H1 (cell line): ENCODE data around the gene PCCA. TPM values are rescaled to one million over a fixed set of nuclear protein-coding genes. Genes with fewer than 3 reads are reported as not detected.

Experiments used
- ASH2L ChIP-seq: fragments of 200-600, 300-600 bp; sonication (generic); IDR thresholded peaks from one replicate; pipeline ENCODE4 v1.7.1; 2017; ENCODE audit warnings: low read length
- CBX5 ChIP-seq: fragments of 300-800, 300-1000 bp; sonication (generic); IDR thresholded peaks from 2 replicates; pipeline ENCODE4 v1.7.1; 2016; ENCODE audit warnings: antibody characterized with exemption, low read length, low read depth
- CHD1 ChIP-seq: IDR thresholded peaks from 2 replicates; pipeline ENCODE4 v1.6.1; 2012; ENCODE audit warnings: low read depth, low read length, improper control_type of control experiment
- POLR2A ChIP-seq, 2 experiments: IDR thresholded peaks; 1 replicate in 1 of 2; 2 replicates in 1 of 2; pipeline ENCODE4 v1.6.1; 2011; ENCODE audit warnings: low read depth in 2 of 2, low read length in 2 of 2, mild to moderate bottlenecking in 2 of 2; ENCODE audit errors: control extremely low read depth in 1 of 2
- POLR2AphosphoS5 ChIP-seq: IDR thresholded peaks from 2 replicates; pipeline ENCODE4 v1.6.1; 2011; ENCODE audit warnings: low read depth, low read length
- SIN3A ChIP-seq, 2 experiments: IDR thresholded peaks in 1 of 2; conservative IDR thresholded peaks in 1 of 2; 2 replicates each; pipeline ENCODE4 v1.6.1; 2011 to 2012; ENCODE audit warnings: low read length in 2 of 2, improper control_type of control experiment in 1 of 2, low read depth in 1 of 2, mild to moderate bottlenecking in 1 of 2
- SIX5 ChIP-seq: IDR thresholded peaks from 2 replicates; pipeline ENCODE4 v1.6.1; 2011; ENCODE audit warnings: mild to moderate bottlenecking, low read depth, low read length
- polyA plus RNA-seq, 7 experiments: library from polyadenylated mRNA; depleted of rRNA in 3 of 7; stranded (reverse) in 5 of 7; unstranded in 2 of 7; fragments of >200 nt in 5 of 7; fragments of 200-250 nt in 2 of 7; gene quantifications; 1 replicate in 5 of 7; 2 replicates in 1 of 7; 4 replicates in 1 of 7; pipeline versions ENCODE4 v1.2.1 to v1.2.3, GENCODE V29; 2011 to 2013; ENCODE audit warnings: missing spikeins in 2 of 7, mixed read lengths in 2 of 7
- total RNA-seq: library from RNA; stranded (reverse); fragmentation: NEBNext Ultra II Directional; extraction: Animal tissue kit (Norgen Biotek cat#: 25700); gene quantifications from 2 replicates; pipeline ENCODE4 v1.2.1, GENCODE V29; 2021

The PCCA gene
- total and polyA plus RNA-seq, 2 of the 8 experiments (the other 6 are each of a cell fraction or from before 2014, with no cell fraction given) = 18.4 to 49.8 TPM

- TF ChIP-seq POLR2AphosphoS5 = no peak
- TF ChIP-seq POLR2A (IDR thresholded peaks at IDR 0.05; ENCODE audit: control extremely low read depth in 1 of 2, low read depth in 2 of 2, low read length in 2 of 2) = no peak
- TF ChIP-seq ASH2L = no peak
- TF ChIP-seq SIN3A (conservative IDR thresholded peaks at IDR 0.05 in 1 of 2, IDR thresholded peaks at IDR 0.05 in 1 of 2; ENCODE audit: low read depth in 1 of 2, low read length in 2 of 2) = no peak
- no peak for TF ChIP-seq SIX5
- no peak for TF ChIP-seq CHD1
- TF ChIP-seq CBX5 = no peak
Measured at GRCh38 chr13:100536643-100537180, 447.8 kb downstream of the PCCA start (continued).
